A549 (cell line): Measurements from ENCODE around the gene OLR1. TPM values are rescaled to one million over a fixed set of nuclear protein-coding genes. Genes with fewer than 3 reads are reported as not detected.

Experiments
- ATAC-seq, 2 experiments: fragments of 200-7000 bp in 1 of 2; fragments of >200 bp in 1 of 2; cut with Nextera tagmentation in 1 of 2; cut with Tn5 transposase in 1 of 2; 3 replicates each; pipeline versions ENCODE4 v1.8.0 to v1.9.1; 2018 to 2020; ENCODE audit warnings: mild to moderate bottlenecking in 1 of 2, moderate library complexity in 1 of 2
- CTCF ChIA-PET: fragments of 300-600 bp; sonication (Branson Sonifier 250); formaldehyde crosslinking; extraction: SDS; loops from one replicate; lab custom pipeline; 2021; ENCODE audit warnings: antibody characterized with exemption, inconsistent platforms; lab: Yijun Ruan, JAX
- POLR2A ChIA-PET: fragments of 350-600 bp; formaldehyde crosslinking; extraction: SDS; loops from one replicate; lab custom pipeline; 2021; ENCODE audit warnings: antibody characterized with exemption, inconsistent platforms; lab: Yijun Ruan, JAX
- DNase-seq, 2 experiments: peaks; one replicate each; pipeline versions ENCODE4 v3.0.0 to v3.0.0-alpha.2; 2011 to 2016; ENCODE audit warnings: low read depth in 1 of 2, low spot score in 1 of 2
- FAIRE-seq: peaks from 2 replicates; lab custom pipeline; 2011; peaks lifted over from hg19 to GRCh38; lab: Jason Lieb, UNC
- H3K27ac ChIP-seq, 2 experiments: fragments of >200 bp; sonication (Bioruptor Twin); formaldehyde crosslinking; 3 replicates each; pipeline ENCODE4 v1.5.1; 2016 to 2017
- H3K4me1 ChIP-seq: fragments of >200 bp; sonication (Bioruptor Twin); formaldehyde crosslinking; 3 replicates; pipeline ENCODE4 v1.6.1; 2016
- H3K4me2 ChIP-seq: fragments of >200 bp; sonication (Bioruptor Twin); formaldehyde crosslinking; 3 replicates; pipeline ENCODE4 v1.6.1; 2016
- H3K4me3 ChIP-seq: fragments of >200 bp; sonication (Bioruptor Twin); formaldehyde crosslinking; 3 replicates; pipeline ENCODE4 v1.5.1; 2016
- H3K9me3 ChIP-seq: fragments of >200 bp; sonication (Bioruptor Twin); formaldehyde crosslinking; 3 replicates; pipeline ENCODE4 v1.6.1; 2016
- BHLHE40 ChIP-seq: IDR thresholded peaks from 2 replicates; pipeline ENCODE4 v1.6.1; 2012; ENCODE audit warnings: low read depth, low read length, inconsistent platforms
- CBX2 ChIP-seq: fragments of 200-600 bp; sonication (generic); IDR thresholded peaks from 2 replicates; pipeline ENCODE4 v1.6.1; 2016; ENCODE audit warnings: low read depth, mild to moderate bottlenecking, borderline replicate concordance
- CBX8 ChIP-seq: fragments of 200-600 bp; sonication (generic); IDR thresholded peaks from 2 replicates; pipeline ENCODE4 v1.6.1; 2016
- CHD4 ChIP-seq: fragments of 200-600 bp; sonication (generic); IDR thresholded peaks from 2 replicates; pipeline ENCODE4 v1.6.1; 2016; ENCODE audit warnings: antibody characterized with exemption, mild to moderate bottlenecking, borderline replicate concordance
- ELK1 ChIP-seq: fragments of 150-350 bp; IDR thresholded peaks from 2 replicates; pipeline ENCODE4 v1.6.1; 2014; ENCODE audit warnings: low read depth, mild to moderate bottlenecking, low read length
- HOXA7 ChIP-seq: fragments of 250-450 bp; sonication (Bioruptor Pico); IDR thresholded peaks from 2 replicates; pipeline ENCODE4 v1.5.0; 2020; ENCODE audit warnings: mild to moderate bottlenecking, moderate library complexity
- HOXB13 ChIP-seq: fragments of 250-450 bp; sonication (Bioruptor Pico); IDR thresholded peaks from 2 replicates; pipeline ENCODE4 v1.5.0; 2020; ENCODE audit warnings: low read depth, mild to moderate bottlenecking, moderate library complexity
- HOXB5 ChIP-seq: fragments of 250-450 bp; sonication (Bioruptor Pico); IDR thresholded peaks from 2 replicates; pipeline ENCODE4 v1.5.0; 2020; ENCODE audit warnings: mild to moderate bottlenecking, moderate library complexity
- JUNB ChIP-seq: fragments of >200 bp; sonication (Bioruptor Twin); formaldehyde crosslinking; IDR thresholded peaks from 2 replicates; pipeline ENCODE4 v1.6.1; 2016
- KDM5A ChIP-seq: fragments of 200-600 bp; sonication (generic); IDR thresholded peaks from 2 replicates; pipeline ENCODE4 v1.6.1; 2016; ENCODE audit warnings: antibody characterized with exemption, mild to moderate bottlenecking
- MAFK ChIP-seq: fragments of 450-650 bp; IDR thresholded peaks from 2 replicates; pipeline ENCODE4 v1.6.1; 2014; ENCODE audit not compliant: partially characterized antibody
- MYC ChIP-seq: IDR thresholded peaks from 2 replicates; pipeline ENCODE4 v1.6.1; 2012; ENCODE audit warnings: mild to moderate bottlenecking, inconsistent platforms, low read length, improper control_type of control experiment, borderline replicate concordance
- NFE2L2 ChIP-seq: fragments of 150-350 bp; conservative IDR thresholded peaks from 2 replicates; pipeline ENCODE4 v1.6.1; 2014; ENCODE audit warnings: low read length
- NR3C1 ChIP-seq: fragments of >200 bp; sonication (Bioruptor Twin); formaldehyde crosslinking; IDR thresholded peaks from 3 replicates; pipeline ENCODE4 v1.6.1; 2017
- PBX3 ChIP-seq: IDR thresholded peaks from 2 replicates; pipeline ENCODE4 v1.6.1; 2012
- POLR2AphosphoS2 ChIP-seq: conservative IDR thresholded peaks from 2 replicates; pipeline ENCODE4 v1.6.1; 2012; ENCODE audit warnings: low read length, improper control_type of control experiment, inconsistent platforms
- RARB ChIP-seq: fragments of 250-450 bp; sonication (Bioruptor Pico); IDR thresholded peaks from 2 replicates; pipeline ENCODE4 v1.8.0; 2021; ENCODE audit warnings: mild to moderate bottlenecking, moderate library complexity
- SREBF2 ChIP-seq: fragments of 450-650 bp; IDR thresholded peaks from 2 replicates; pipeline ENCODE4 v1.6.1; 2014; ENCODE audit warnings: mild to moderate bottlenecking, moderate library complexity
- TP53 ChIP-seq: fragments of 250-450 bp; sonication (Bioruptor Pico); IDR thresholded peaks from 2 replicates; pipeline ENCODE4 v1.5.0; 2021; ENCODE audit warnings: mild to moderate bottlenecking, moderate library complexity
- WGBS: methylation state at CpG from one replicate; pipeline ENCODE4 v1.1.6; 2017; ENCODE audit errors: missing lambda C conversion rate; 5-methylcytosine and 5-hydroxymethylcytosine counted together
- polyA plus RNA-seq, 4 experiments: library from polyadenylated mRNA; depleted of rRNA in 3 of 4; stranded (reverse); fragments of >200 nt; fragmentation: RNase III in 1 of 4; extraction: RNeasy Plus Mini Kit Qiagen cat#74134 plus additional on column Dnase treatment in 1 of 4; gene quantifications; 2 replicates in 3 of 4; 3 replicates in 1 of 4; pipeline ENCODE4 v1.2.3, GENCODE V29; 2011 to 2017
- TF ChIP-seq, protein P1 (sequence below): IDR thresholded peaks from 2 replicates; pipeline ENCODE4 v1.6.1; 2012
- TF ChIP-seq, protein P2 (sequence below): IDR thresholded peaks from 2 replicates; pipeline ENCODE4 v1.6.1; 2012; ENCODE audit warnings: low read depth, borderline replicate concordance
- TF ChIP-seq, protein P3 (sequence below): fragments of 250-450 bp; sonication (Bioruptor Pico); IDR thresholded peaks from 2 replicates; pipeline ENCODE4 v1.5.0; 2020; ENCODE audit warnings: low read depth, mild to moderate bottlenecking, moderate library complexity

OLR1 gene
- polyA plus RNA-seq, 2 of the 4 experiments (the other 2 are of a cell fraction): 0.59 to 0.92 TPM

- Histone ChIP-seq H3K4me1 (peaks cover 17% of the 10 kb centered on the region; the same call in 2 of the 3 replicates), H3K27ac (no peak overlapping the region), H3K4me3 (no peak overlapping the region), H3K4me2 (no peak overlapping the region), H3K9me3 (no peaks in the 10 kb centered on the region)
- FAIRE-seq (no peak), DNase-seq (no peak), ATAC-seq (no peak)
- no peak for TF ChIP-seq CHD4
- WGBS: 2% methylated on average over 1 of the region's 1 CpG
- ChIA-PET CTCF (interaction anchor here (1.5 to 2.2 kb wide), 2 partner anchors 12 kb away, joined by 7 read pairs; no protein-coding TSS in a partner anchor), POLR2A (no interaction called here)
Observed at GRCh38 chr12:10165421-10165820, 6.5 kb downstream of the OLR1 start.

- DNase-seq (no peak), FAIRE-seq (no peak), ATAC-seq (no peak)
- no peaks in the 10 kb centered on the region for H3K4me1 ChIP-seq
- no peak overlapping the region for H3K27ac ChIP-seq
- POLR2A ChIA-PET: no interaction called here
- H3K4me2 ChIP-seq: no peak overlapping the region
- CTCF ChIA-PET: interaction anchor here (0.7 to 2.2 kb wide), 2 partner anchors 10 to 1287 kb away, joined by 3 to 7 read pairs; no protein-coding TSS in a partner anchor
- 37% methylated on average over 3 of the region's 3 CpGs for WGBS
- H3K4me3 ChIP-seq: no peak overlapping the region
- TF ChIP-seq, protein P1, sequence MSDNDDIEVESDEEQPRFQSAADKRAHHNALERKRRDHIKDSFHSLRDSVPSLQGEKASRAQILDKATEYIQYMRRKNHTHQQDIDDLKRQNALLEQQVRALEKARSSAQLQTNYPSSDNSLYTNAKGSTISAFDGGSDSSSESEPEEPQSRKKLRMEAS: no peak
- no peak for TF ChIP-seq BHLHE40
- no peak for TF ChIP-seq NFE2L2
- no peak for TF ChIP-seq HOXB13 (CRISPR knock-in tag)
- no peak for TF ChIP-seq MAFK
- no peak for TF ChIP-seq HOXA7 (CRISPR knock-in tag)
- TF ChIP-seq CBX8: no peak
- TF ChIP-seq SREBF2: no peak
- no peak for TF ChIP-seq MYC
- no peak for TF ChIP-seq JUNB
- TF ChIP-seq TP53: no peak
- no peak for TF ChIP-seq RARB
- TF ChIP-seq, protein P2, sequence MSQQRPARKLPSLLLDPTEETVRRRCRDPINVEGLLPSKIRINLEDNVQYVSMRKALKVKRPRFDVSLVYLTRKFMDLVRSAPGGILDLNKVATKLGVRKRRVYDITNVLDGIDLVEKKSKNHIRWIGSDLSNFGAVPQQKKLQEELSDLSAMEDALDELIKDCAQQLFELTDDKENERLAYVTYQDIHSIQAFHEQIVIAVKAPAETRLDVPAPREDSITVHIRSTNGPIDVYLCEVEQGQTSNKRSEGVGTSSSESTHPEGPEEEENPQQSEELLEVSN: no peak
- no peak for TF ChIP-seq KDM5A
- TF ChIP-seq NR3C1: no peak
- TF ChIP-seq, protein P3, sequence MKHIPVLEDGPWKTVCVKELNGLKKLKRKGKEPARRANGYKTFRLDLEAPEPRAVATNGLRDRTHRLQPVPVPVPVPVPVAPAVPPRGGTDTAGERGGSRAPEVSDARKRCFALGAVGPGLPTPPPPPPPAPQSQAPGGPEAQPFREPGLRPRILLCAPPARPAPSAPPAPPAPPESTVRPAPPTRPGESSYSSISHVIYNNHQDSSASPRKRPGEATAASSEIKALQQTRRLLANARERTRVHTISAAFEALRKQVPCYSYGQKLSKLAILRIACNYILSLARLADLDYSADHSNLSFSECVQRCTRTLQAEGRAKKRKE (CRISPR knock-in tag): no peak
- TF ChIP-seq HOXB5 (CRISPR knock-in tag): no peak
- no peak for TF ChIP-seq ELK1
- TF ChIP-seq, all 56 proteins: peak for 0
- H3K9me3 ChIP-seq: no peaks in the 10 kb centered on the region
Observed at GRCh38 chr12:10163084-10163483, 8.8 kb downstream of the OLR1 start.

DNA sequence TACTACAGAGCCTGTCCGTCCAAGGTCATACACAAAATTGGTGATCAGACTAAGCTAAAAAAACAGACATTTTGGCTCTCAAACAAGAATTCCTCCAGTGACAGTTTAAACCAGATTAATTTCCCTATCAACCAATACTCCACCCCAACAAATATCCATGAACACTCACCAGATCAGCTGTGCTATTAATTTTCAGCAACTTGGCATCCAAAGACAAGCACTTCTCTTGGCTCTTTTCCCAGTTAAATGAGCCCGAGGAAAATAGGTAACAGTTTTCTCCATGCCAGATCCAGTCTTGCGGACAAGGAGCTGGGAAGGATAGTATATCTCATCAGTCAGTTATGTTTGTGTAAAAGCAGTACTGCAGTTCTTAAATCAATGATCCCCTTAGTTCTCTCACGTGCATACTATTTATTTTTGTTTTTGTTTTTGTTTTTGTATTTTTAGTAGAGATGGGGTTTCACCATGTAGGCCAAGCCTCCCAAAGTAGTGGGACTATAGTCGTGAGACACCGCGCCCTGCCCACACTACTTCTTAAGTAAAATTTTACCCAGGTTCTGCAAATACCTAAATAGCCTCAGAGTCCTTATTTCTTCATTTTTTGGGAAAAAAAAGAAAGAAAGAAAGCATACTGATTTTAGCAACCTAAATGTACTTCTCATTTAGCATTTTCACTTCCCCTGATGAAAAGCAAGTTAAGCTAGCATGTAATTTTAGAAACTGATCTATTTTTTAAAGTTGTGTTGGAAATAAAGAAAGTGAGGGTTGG, 11.1 kb downstream of the OLR1 start:
- POLR2A ChIA-PET: no interaction called here

More for the DNA sequence above, 11.1 kb downstream of the OLR1 start:
- no peak for DNase-seq
- CTCF ChIA-PET: interaction anchor here (1.0 to 2.1 kb wide), 4 partner anchors 8 to 30 kb away, joined by 3 to 9 read pairs (median 4); no protein-coding TSS in a partner anchor
- Histone ChIP-seq H3K9me3 (no peaks in the 10 kb centered on the region), H3K27ac (no peak overlapping the region), H3K4me3 (no peak overlapping the region), H3K4me1 (no peaks in the 10 kb centered on the region), H3K4me2 (no peak overlapping the region)
- TF ChIP-seq SREBF2: no peak
- no peak for TF ChIP-seq HOXB5 (CRISPR knock-in tag)
- TF ChIP-seq PBX3: no peak
- no peak for TF ChIP-seq CBX2
- no peak for TF ChIP-seq POLR2AphosphoS2
- TF ChIP-seq, protein P3 (CRISPR knock-in tag): no peak
- no peak for TF ChIP-seq HOXB13 (CRISPR knock-in tag)
- 75% methylated on average over 7 of the region's 7 CpGs for WGBS
- no peak for FAIRE-seq
- ATAC-seq: no peak
